Thyroid gland (tissue), 4 donors: ENCODE measurements around the gene OTOG.

ENCODE experiments used
- CTCF ChIP-seq, 6 experiments: fragments of 200-600 bp in 3 of 6; fragments of 450-650 bp in 3 of 6; sonication (generic) in 3 of 6; IDR thresholded peaks; one replicate each; pipeline ENCODE4 v1.5.1; 2016 to 2019; ENCODE audit warnings: antibody characterized with exemption in 6 of 6, mild to moderate bottlenecking in 2 of 6, inconsistent platforms in 1 of 6, moderate library complexity in 1 of 6
- POLR2A ChIP-seq, 2 donors: fragments of 450-650 bp; IDR thresholded peaks; one replicate each; pipeline ENCODE4 v1.6.1; 2017; ENCODE audit warnings: antibody characterized with exemption in 2 of 2, mild to moderate bottlenecking in 2 of 2, moderate library complexity in 1 of 2

- TF ChIP-seq POLR2A (IDR thresholded peaks at IDR 0.05) = no peak
- TF ChIP-seq CTCF (IDR thresholded peaks at IDR 0.05) = no peak
Observed at GRCh38 chr11:17648528-17648927, 101.5 kb downstream of the OTOG start.
